Central memory CD8-positive, alpha-beta T cell (primary cell): ENCODE results near the gene SERPINB11.
"Not testable (repeated sequence)": the region's sequence is repeated elsewhere in the genome, so short reads cannot be mapped to it uniquely, and the experiment has no call there.

ENCODE experiments used
- ATAC-seq: fragments of 150-1000 bp; cut with Tn5 transposase; replicated peaks from 2 replicates; pipeline ENCODE4 v1.10.0; 2022; ENCODE audit warnings: mild to moderate bottlenecking, moderate FRiP score, moderate number of reproducible peaks; ENCODE audit not compliant: poor library complexity, severe bottlenecking; ENCODE audit errors: extremely low read depth
- DNase-seq, 2 donors: peaks; one replicate each; pipeline ENCODE4 v3.0.0; 2021; ENCODE audit warnings: low spot score in 2 of 2
- H3K27ac Mint-ChIP-seq: one replicate; pipeline ENCODE4 v1.8.0; 2022; ENCODE audit warnings: low read depth, mild to moderate bottlenecking, moderate library complexity, mixed read lengths
- H3K27me3 Mint-ChIP-seq: one replicate; pipeline ENCODE4 v1.8.0; 2022; ENCODE audit warnings: mixed read lengths
- H3K36me3 Mint-ChIP-seq: one replicate; pipeline ENCODE4 v1.8.0; 2022; ENCODE audit warnings: mild to moderate bottlenecking, moderate library complexity, mixed read lengths; ENCODE audit not compliant: insufficient read depth
- H3K4me1 Mint-ChIP-seq: one replicate; pipeline ENCODE4 v1.8.0; 2022; ENCODE audit warnings: mixed read lengths
- H3K4me3 Mint-ChIP-seq: one replicate; pipeline ENCODE4 v1.8.0; 2022; ENCODE audit warnings: mild to moderate bottlenecking, moderate library complexity, mixed read lengths
- H3K9me3 Mint-ChIP-seq: one replicate; pipeline ENCODE4 v1.8.0; 2022; ENCODE audit warnings: mixed read lengths

Gene SERPINB11

GRCh38 chr18:63747006-63747405 is 44.2 kb downstream of the SERPINB11 start:
- Mint-ChIP-seq H3K4me1 (no peaks in the 10 kb centered on the region), H3K36me3 (no peaks in the 10 kb centered on the region), H3K9me3 (no peaks in the 10 kb centered on the region), H3K27me3 (peaks cover 19% of the 10 kb centered on the region), H3K4me3 (no peak overlapping the region), H3K27ac (no peak overlapping the region)
- DNase-seq (no peak), ATAC-seq (no peak)

- H3K27me3 Mint-ChIP-seq = peaks cover 17% of the 10 kb centered on the region
- no peak for DNase-seq
- H3K4me3 Mint-ChIP-seq = no peak overlapping the region
- no peak for ATAC-seq
- no peaks in the 10 kb centered on the region for H3K4me1 Mint-ChIP-seq
- H3K36me3 Mint-ChIP-seq = no peaks in the 10 kb centered on the region
- no peak overlapping the region for H3K27ac Mint-ChIP-seq
- H3K9me3 Mint-ChIP-seq = no peaks in the 10 kb centered on the region
Measured at GRCh38 chr18:63749489-63749888, 46.7 kb downstream of the SERPINB11 start.

- H3K27ac Mint-ChIP-seq = no peak overlapping the region
- H3K36me3 Mint-ChIP-seq = no peaks in the 10 kb centered on the region
- peaks cover 19% of the 10 kb centered on the region for H3K27me3 Mint-ChIP-seq
- H3K4me3 Mint-ChIP-seq = no peak overlapping the region
- no peaks in the 10 kb centered on the region for H3K9me3 Mint-ChIP-seq
- no peak for ATAC-seq
- no peaks in the 10 kb centered on the region for H3K4me1 Mint-ChIP-seq
- DNase-seq = no peak
Measured at GRCh38 chr18:63752636-63753035, 49.9 kb downstream of the SERPINB11 start.

GRCh38 chr18:63753676-63754075 is 50.9 kb downstream of the SERPINB11 start:
- Mint-ChIP-seq H3K4me3 (no peak overlapping the region), H3K36me3 (no peaks in the 10 kb centered on the region), H3K4me1 (no peaks in the 10 kb centered on the region), H3K9me3 (no peaks in the 10 kb centered on the region), H3K27me3 (peaks cover 11% of the 10 kb centered on the region), H3K27ac (no peak overlapping the region)
- no peak for ATAC-seq
- DNase-seq = no peak

DNA sequence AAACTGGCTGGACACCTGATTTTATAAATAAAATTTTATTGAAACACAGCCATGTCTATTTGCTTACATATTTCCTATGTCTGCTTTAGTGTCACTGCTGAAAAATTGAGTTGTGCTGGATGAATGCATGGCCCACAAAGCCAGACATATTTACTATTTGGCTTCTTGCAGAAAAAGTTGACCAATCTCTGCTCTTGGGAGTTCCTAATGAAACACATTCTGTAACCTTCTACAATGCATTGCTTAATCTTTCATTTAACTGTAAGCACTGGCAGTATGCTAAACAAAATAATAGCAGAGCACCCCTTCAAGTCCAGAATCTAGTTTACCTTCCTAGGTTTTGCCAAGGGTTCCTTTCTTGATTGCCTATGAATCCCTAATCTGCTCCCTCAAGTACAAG is 54.8 kb downstream of the SERPINB11 start:
- no peaks in the 10 kb centered on the region for H3K4me1 Mint-ChIP-seq
- peaks cover 11% of the 10 kb centered on the region for H3K27me3 Mint-ChIP-seq
- ATAC-seq (no peak), DNase-seq (no peak)
- no peaks in the 10 kb centered on the region for H3K36me3 Mint-ChIP-seq
- H3K9me3 Mint-ChIP-seq = no peaks in the 10 kb centered on the region
- H3K27ac Mint-ChIP-seq = no peak overlapping the region
- H3K4me3 Mint-ChIP-seq = no peak overlapping the region

DNA sequence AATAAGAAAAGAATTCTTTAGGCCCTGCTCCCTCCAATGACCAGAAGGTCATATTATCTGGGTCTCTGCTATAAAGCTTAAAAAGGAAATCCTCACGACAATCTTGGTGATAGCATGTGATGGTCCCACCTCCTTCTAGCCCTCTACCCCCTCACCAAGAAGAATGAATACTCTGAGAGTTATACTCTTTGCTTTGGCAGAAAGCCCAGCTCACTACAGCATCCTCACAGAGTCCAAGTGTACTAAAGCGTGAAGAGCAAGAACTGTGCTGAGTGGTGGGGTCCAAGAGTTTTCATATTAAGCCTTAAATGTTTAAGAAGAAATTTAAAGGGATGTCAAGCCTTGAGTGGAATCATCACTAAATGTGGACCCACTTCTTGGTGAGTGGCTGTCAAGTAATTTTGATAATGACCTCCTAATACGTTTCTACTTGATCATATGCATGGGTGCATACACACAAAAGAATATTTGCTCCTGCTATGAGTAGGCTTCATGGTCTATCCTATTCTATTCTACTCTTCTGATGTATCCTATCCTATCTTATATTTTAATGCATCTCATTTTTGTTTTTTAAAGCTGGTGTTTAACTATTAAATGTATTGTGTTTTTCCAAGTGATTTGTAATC is 56.0 kb downstream of the SERPINB11 start:
- ATAC-seq = no peak
- no peak overlapping the region for H3K27ac Mint-ChIP-seq
- peaks cover 9% of the 10 kb centered on the region for H3K27me3 Mint-ChIP-seq

GRCh38 chr18:63759786-63760185 is 57.0 kb downstream of the SERPINB11 start:
- not testable (repeated sequence) for H3K4me3 Mint-ChIP-seq

More for the DNA sequence above, 56.0 kb downstream of the SERPINB11 start:
- no peaks in the 10 kb centered on the region for H3K36me3 Mint-ChIP-seq
- DNase-seq = no peak
- H3K9me3 Mint-ChIP-seq = no peaks in the 10 kb centered on the region
- H3K4me3 Mint-ChIP-seq = no peak overlapping the region
- no peaks in the 10 kb centered on the region for H3K4me1 Mint-ChIP-seq

DNA sequence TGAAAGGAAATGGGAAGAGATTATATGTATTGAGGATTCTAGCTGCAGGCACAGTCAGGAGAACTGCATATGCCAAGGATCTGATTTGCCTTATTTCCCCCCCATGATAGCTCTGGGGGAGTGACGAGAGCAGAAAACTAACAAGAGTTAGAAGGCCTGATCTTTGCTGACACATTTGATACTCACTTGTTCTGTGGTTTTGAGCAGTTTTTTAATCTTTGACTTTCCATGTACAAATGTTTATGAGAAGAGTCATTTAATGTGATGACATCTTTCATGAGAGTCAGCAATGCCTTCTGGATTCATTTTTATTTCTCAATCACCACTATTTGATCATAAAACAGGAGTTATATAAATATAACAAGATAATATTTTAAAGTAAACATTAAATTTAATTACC is 59.8 kb downstream of the SERPINB11 start:
- H3K4me1 Mint-ChIP-seq = no peaks in the 10 kb centered on the region
- H3K4me3 Mint-ChIP-seq = no peak overlapping the region
- ATAC-seq (no peak), DNase-seq (no peak)
- no peaks in the 10 kb centered on the region for H3K36me3 Mint-ChIP-seq
- H3K27ac Mint-ChIP-seq = no peak overlapping the region
- H3K9me3 Mint-ChIP-seq = no peaks in the 10 kb centered on the region
- H3K27me3 Mint-ChIP-seq = no peaks in the 10 kb centered on the region

More at GRCh38 chr18:63759786-63760185, 57.0 kb downstream of the SERPINB11 start:
- not testable (repeated sequence) for DNase-seq, H3K4me1 Mint-ChIP-seq, H3K27me3 Mint-ChIP-seq, ATAC-seq, H3K27ac Mint-ChIP-seq, H3K36me3 Mint-ChIP-seq, H3K9me3 Mint-ChIP-seq

DNA sequence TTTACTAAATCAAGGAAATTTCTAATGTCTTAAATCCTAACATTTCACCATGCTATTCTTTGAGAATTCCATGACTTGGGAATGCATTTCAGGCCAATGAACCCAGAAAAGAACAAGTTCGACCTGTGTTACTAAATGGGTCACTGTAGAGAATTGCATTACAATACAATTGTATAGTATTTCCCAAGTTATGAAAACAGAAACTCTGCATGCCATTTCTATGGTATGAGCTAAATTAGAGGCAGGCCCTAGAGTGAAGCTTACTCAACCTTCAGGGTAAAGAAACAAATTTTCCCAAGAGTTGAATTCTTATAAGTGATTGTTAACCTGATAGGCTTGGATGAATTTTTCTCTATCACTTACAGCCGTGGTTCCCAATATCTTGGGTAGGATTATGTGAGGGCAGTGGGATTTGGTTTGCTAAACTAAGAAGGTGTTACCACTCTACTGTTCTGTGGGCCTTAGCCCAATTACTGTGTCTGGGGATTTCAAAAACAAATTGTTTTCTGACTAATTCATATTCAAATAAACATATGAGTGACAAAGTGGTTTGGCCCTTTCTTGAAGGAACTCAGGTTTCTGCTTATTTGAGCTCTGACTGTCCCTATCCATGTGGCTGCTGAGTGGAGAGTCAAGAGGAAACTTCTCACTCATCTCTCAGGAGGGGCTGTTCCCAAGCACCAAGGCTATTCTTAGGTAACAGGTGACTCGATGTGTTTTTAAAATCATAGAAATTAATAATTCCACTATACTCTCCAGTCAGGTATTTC is 61.3 kb downstream of the SERPINB11 start:
- Mint-ChIP-seq H3K27me3 (no peaks in the 10 kb centered on the region), H3K9me3 (no peaks in the 10 kb centered on the region), H3K4me1 (no peaks in the 10 kb centered on the region), H3K36me3 (no peaks in the 10 kb centered on the region), H3K4me3 (no peak overlapping the region), H3K27ac (no peak overlapping the region)
- no peak for DNase-seq
- ATAC-seq = no peak

DNA sequence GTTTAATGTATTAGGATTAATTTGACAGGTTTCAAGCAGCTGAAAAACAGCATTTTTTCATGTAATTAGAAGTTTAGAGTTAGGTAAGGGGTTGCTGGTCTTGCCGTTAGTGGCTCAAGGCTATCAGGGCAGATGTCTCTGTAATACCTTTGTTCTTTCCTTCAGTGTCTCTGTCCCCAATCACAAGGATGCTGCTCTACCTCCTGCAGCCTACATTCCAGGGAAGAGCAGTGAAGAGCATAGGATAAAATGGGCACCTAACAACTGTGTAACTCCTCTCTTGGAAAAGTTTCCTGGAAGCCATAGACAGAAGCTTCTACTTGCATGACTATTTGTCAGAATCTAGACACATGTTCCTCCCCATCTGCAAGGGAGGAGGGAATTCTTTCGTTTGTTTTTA is 63.1 kb downstream of the SERPINB11 start:
- DNase-seq (no peak), ATAC-seq (no peak)
- no peaks in the 10 kb centered on the region for H3K27me3 Mint-ChIP-seq
- no peak overlapping the region for H3K27ac Mint-ChIP-seq
- H3K4me1 Mint-ChIP-seq = no peaks in the 10 kb centered on the region
- peaks cover 1% of the 10 kb centered on the region for H3K36me3 Mint-ChIP-seq
- H3K9me3 Mint-ChIP-seq = no peaks in the 10 kb centered on the region
- H3K4me3 Mint-ChIP-seq = no peak overlapping the region
